Measurements from ENCODE around the gene PCNX2.

GRCh38 chr1:233057836-233058235, 237.7 kb downstream of the PCNX2 start:
- TF ChIP-seq CTCF (IDR thresholded peaks at IDR 0.05): no peak
- no peak for TF ChIP-seq POLR2A (IDR thresholded peaks at IDR 0.05)
- no peak for TF ChIP-seq EP300 (IDR thresholded peaks at IDR 0.05)
